Calu3 (cell line): ENCODE data around the gene PHF23. TPM values are rescaled to one million over a fixed set of nuclear protein-coding genes. Genes with fewer than 3 reads are reported as not detected.
A peak's percentile ranks its signal among the peaks of the same experiment; 100 is the strongest.

Experiments used
- BruUV-seq: library from RNA; stranded (reverse); fragments of 400-500 nt; replicated peaks from 2 replicates; lab custom pipeline; 2021; lab: Mats Ljungman, UMichigan
- CTCF ChIA-PET: fragments of 300-600 bp; sonication (Branson Sonifier 250); formaldehyde crosslinking; loops from one replicate; lab custom pipeline; 2022; ENCODE audit warnings: antibody characterized with exemption; lab: Charles Lee
- DNase-seq: peaks from one replicate; pipeline ENCODE4 v3.0.0; 2022
- H3K27ac Mint-ChIP-seq: one replicate; pipeline ENCODE4 v1.8.0; 2022; ENCODE audit warnings: mixed read lengths; ENCODE audit not compliant: unreplicated experiment
- H3K27me3 Mint-ChIP-seq: one replicate; pipeline ENCODE4 v1.8.0; 2022; ENCODE audit warnings: mixed read lengths; ENCODE audit not compliant: unreplicated experiment
- H3K36me3 Mint-ChIP-seq: one replicate; pipeline ENCODE4 v1.8.0; 2022; ENCODE audit warnings: mild to moderate bottlenecking, moderate library complexity, mixed read lengths; ENCODE audit not compliant: insufficient read depth, unreplicated experiment
- H3K4me1 Mint-ChIP-seq: one replicate; pipeline ENCODE4 v1.8.0; 2022; ENCODE audit warnings: mild to moderate bottlenecking, low read depth, mixed read lengths; ENCODE audit not compliant: unreplicated experiment
- H3K4me3 Mint-ChIP-seq: one replicate; pipeline ENCODE4 v1.8.0; 2022; ENCODE audit warnings: mild to moderate bottlenecking, low read depth, moderate library complexity, mixed read lengths; ENCODE audit not compliant: unreplicated experiment
- H3K9me3 Mint-ChIP-seq: one replicate; pipeline ENCODE4 v1.8.0; 2022; ENCODE audit warnings: low read depth, mixed read lengths; ENCODE audit not compliant: unreplicated experiment
- CTCF ChIP-seq: fragments of 200-600 bp; IDR thresholded peaks from one replicate; pipeline ENCODE4 v1.8.0; 2022; ENCODE audit warnings: antibody characterized with exemption; ENCODE audit not compliant: unreplicated experiment
- intact Hi-C: fragments of 100-400 bp; cut with micrococcal nuclease; formaldehyde crosslinking; loops from one replicate; pipeline ENCODE4 v1.10.0; 2022; ENCODE audit not compliant: unreplicated experiment
- total RNA-seq: library from RNA; stranded (reverse); gene quantifications from 2 replicates; pipeline ENCODE4 v1.2.3, GENCODE V29; 2022

Gene PHF23
- total RNA-seq, 1 experiment from 2014 or later, result 30.2 TPM

GRCh38 chr17:7256766-7257456, 17.7 kb upstream of the PHF23 start:
- H3K27ac Mint-ChIP-seq, result peak overlapping the region; percentile 87
- no peak overlapping the region for H3K4me3 Mint-ChIP-seq
- no peaks in the 10 kb centered on the region for H3K27me3 Mint-ChIP-seq
- intact Hi-C loops, result no loop called here
- TF ChIP-seq CTCF, result no peak
- peaks cover 97% of the 10 kb centered on the region for H3K36me3 Mint-ChIP-seq
- BruUV-seq, result no TSS peak
- no peak for DNase-seq
- CTCF ChIA-PET, result no interaction called here
- peaks cover 11% of the 10 kb centered on the region for H3K4me1 Mint-ChIP-seq
- no peaks in the 10 kb centered on the region for H3K9me3 Mint-ChIP-seq

GRCh38 chr17:7254511-7254910, 15.3 kb upstream of the PHF23 start:
- TF ChIP-seq CTCF, result no peak
- no peak for DNase-seq
- BruUV-seq, result no TSS peak
- Mint-ChIP-seq H3K9me3 (no peaks in the 10 kb centered on the region), H3K36me3 (peaks cover 92% of the 10 kb centered on the region), H3K27ac (no peak overlapping the region), H3K4me3 (no peak overlapping the region), H3K4me1 (peaks cover 20% of the 10 kb centered on the region), H3K27me3 (no peaks in the 10 kb centered on the region)
- CTCF ChIA-PET, result no interaction called here
- intact Hi-C loops, result no loop called here

GRCh38 chr17:7253082-7253481, 13.8 kb upstream of the PHF23 start:
- no peak for DNase-seq
- H3K27me3 Mint-ChIP-seq, result no peaks in the 10 kb centered on the region
- H3K9me3 Mint-ChIP-seq, result no peaks in the 10 kb centered on the region
- no peak for TF ChIP-seq CTCF
- TSS peak; percentile 64 for BruUV-seq
- H3K36me3 Mint-ChIP-seq, result peaks cover 82% of the 10 kb centered on the region
- H3K27ac Mint-ChIP-seq, result peak overlapping the region; percentile 82
- CTCF ChIA-PET, result no interaction called here
- H3K4me1 Mint-ChIP-seq, result peaks cover 27% of the 10 kb centered on the region
- peak overlapping the region; percentile 73 for H3K4me3 Mint-ChIP-seq
- intact Hi-C loops, result no loop called here

- no TSS peak for BruUV-seq
- Mint-ChIP-seq H3K27ac (peak within 1 kb of the TSS; percentile 84), H3K36me3 (peaks cover 79% of the 10 kb centered on the region), H3K27me3 (no peaks in the 10 kb centered on the region), H3K9me3 (no peaks in the 10 kb centered on the region), H3K4me3 (peak within 1 kb of the TSS; percentile 73), H3K4me1 (peaks cover 27% of the 10 kb centered on the region)
- CTCF ChIA-PET, result interaction anchor here (1.0 to 1.5 kb wide), 2 partner anchors 10 to 13 kb away, joined by 5 read pairs; partner anchors contain the start of genes GABARAP and PHF23
- intact Hi-C loops, result no loop called here
- TF ChIP-seq CTCF, result no peak
- DNase-seq, result peak; percentile 89
These were observed 13.2 kb upstream of the PHF23 start, which contains the start of gene ELP5 for GRCh38 chr17:7252176-7253043. ELP5 (plus strand) TSS chr17:7252215; CDS start chr17:7252551, 336 bp downstream.
